Measurements from ENCODE around the gene UQCRHL. TPM values are rescaled to one million over a fixed set of nuclear protein-coding genes. Genes with fewer than 3 reads are reported as not detected.
"Not testable (repeated sequence)": the region's sequence is repeated elsewhere in the genome, so short reads cannot be mapped to it uniquely, and the experiment has no call there.

Gene UQCRHL
- total RNA-seq, 1 donor from 2014 or later, result 6.3 TPM

DNA sequence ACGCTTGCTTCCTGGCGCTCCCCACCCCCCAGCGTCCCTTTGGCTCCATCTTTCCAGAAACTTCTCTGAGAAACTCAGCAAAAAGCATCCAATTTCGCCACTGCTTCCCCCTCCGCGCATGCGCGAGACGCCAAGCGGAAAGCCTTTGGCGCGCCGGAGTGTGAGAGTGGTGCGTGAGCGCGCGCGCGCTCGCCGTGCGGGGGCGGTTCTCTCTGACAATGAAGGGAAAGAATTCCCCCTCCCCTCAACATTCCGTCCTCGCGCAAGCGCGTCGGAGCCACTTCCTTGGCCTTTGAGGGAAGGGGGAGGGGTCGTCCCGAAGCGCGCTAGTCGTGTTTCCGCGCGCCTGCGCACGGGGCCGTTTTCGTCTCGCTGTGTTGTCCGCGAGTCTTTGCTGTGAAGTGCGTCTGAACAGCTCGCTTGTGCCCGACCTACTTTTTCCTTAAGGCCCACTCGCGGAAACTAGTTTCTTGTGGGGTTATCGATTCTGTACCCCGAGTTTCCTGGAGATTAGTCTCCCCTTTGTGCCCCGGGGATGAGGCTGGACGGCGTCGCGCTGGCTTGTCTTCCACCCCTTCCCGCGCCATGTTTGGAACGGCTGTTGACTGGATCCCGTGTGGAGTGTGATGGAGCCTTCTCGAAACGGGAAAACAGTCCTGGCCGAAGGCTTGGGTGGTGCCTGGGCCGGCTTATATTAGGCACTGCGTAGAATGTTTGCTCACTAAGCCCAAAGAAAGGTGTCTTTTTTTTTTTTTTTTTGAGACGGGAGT lies 28.5 kb upstream of the UQCRHL start:
- peak; percentile 99 to 100 for DNase-seq (ENCODE audit: low read depth in 2 of 2)

DNA sequence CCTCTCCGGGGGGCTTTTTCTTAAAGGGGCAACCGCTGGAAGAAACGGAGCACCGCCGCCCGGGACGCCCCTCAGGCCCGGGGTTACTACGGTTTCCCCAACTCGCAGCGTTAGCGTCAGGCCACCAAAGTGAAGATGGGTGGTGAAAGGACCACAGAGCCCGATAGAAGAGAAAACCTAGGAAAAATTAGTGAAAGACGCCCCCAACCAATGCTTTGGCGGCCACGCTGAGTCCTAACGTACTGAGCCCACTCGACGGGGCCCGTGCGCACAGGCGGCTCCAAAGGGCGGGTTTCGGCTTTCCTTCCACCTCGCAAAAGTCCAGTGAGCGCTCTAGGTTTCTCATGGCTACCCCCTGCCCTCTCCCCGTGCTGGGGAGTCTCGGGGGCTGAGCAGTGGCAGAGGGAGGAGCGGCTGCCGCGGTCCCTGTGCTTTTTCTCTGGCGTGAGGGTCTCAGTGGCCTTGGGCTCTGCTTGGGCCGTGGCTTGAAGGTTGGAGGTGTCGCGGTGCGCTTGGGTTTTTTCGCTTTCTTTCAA lies 27.8 kb upstream of the UQCRHL start:
- peak in 1 of 2 donors; percentile 58 for DNase-seq (ENCODE audit: low read depth in 2 of 2)

DNA sequence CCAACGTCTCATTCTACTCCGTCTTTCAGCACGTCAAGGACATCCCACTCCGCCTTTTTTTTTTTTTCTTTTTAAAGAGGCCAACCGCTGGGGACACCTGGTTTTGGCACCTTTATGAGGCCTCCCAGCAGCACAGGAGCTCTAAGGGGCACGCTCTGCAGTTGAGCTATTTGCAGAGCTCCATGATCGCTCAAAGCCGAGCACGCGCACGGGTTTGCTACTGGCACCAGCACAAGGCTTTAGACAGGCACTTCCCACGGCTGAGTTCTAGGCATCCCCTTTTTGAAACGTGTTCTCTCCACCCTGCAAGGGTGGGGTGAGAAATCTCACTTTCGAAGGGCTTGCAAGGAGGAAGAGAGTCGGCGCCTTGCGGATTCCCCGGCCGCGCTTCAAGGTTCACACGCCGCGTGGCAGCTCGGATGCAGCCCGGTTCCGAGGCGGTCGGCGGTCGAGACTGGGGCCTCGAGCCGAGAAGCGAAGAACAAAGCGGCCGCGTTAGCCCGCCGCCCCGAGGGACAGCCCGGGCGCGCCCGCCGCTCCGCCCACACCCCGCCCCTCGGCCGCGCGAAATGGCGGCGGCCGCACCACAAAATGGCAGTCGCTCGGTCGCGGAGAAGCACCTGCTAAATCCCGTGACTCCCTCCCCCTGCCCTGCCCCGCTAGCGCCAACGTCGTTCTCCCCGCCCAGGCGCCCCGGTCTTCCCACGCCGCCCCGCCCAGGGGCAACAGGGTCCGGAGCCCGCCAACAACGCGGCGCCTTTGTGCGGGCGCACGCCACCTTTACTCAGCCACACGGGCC lies 27.2 kb upstream of the UQCRHL start:
- peak; percentile 95 to 97 for DNase-seq (ENCODE audit: low read depth in 2 of 2)

DNA sequence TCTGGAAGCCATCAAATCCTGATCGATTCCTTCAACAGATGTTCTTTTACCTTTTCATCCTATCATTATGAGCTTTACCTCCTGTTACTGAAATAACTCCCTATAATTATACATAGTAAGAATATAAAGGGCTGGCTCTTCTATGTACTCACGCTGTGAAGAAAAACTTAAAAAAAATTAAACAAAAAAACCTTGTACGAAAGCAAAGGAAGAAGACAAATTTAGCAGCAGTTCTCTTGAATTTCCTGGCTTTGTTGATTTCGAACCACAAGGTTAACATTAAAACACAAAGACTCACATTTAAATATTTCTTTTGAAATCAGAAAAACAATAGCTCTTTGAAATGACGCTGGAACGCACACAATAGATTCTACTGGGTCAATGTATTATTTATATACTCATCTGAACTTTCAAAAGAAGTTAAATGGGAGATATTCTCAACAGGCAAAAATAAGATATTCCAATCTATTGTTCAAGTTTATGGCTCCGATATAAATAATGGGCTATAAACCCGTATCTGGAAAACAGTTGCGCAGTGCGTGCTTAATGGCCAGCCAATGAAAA lies 26.5 kb upstream of the UQCRHL start:
- DNase-seq (ENCODE audit: low read depth in 2 of 2), result no peak

GRCh38 chr1:15833069-15833679 lies 25.7 kb upstream of the UQCRHL start:
- no peak for DNase-seq (ENCODE audit: low read depth in 2 of 2)

GRCh38 chr1:15830258-15830657 lies 22.8 kb upstream of the UQCRHL start:
- DNase-seq (ENCODE audit: low read depth in 2 of 2), result no peak

DNA sequence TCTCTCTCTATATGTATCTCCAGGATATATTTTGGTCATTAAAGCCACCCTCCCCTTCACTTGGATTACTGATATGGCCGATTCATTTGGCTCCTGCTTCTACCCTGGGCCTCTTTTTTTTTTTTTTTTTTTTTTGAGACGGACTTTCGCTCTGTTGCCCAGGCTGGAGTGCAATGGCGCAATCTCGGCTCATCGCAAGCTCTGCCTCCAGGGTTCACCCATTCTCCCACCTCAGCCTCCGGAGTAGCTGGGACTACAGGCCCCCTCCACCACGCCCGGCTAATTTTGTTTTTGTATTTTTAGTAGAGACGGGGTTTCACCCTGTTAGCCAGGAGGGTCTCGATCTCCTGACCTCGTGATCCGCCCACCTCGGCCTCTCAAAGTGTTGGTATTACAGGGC lies 21.5 kb upstream of the UQCRHL start:
- DNase-seq (ENCODE audit: low read depth in 2 of 2), result not testable (repeated sequence)

DNA sequence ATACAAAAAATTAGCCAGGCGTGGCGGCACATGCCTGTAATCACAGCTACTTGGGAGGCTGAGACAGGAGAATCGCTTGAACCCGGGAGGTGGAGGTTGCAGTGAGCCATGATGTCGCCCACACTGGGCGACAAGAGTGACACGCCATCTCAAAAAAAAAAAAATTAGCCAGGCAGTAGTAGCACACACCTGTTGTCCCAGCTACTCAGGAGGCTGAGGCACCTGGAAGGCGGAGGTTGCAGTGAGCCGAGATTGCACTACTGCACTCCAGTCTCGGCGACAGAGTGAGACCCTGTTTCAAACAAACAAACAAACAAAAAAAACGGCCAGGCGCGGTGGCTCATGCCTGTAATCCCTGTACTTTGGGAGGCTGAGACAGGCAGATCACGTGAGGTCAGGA lies 20.1 kb upstream of the UQCRHL start:
- DNase-seq (ENCODE audit: low read depth in 2 of 2), result not testable (repeated sequence)

GRCh38 chr1:15826810-15827507 lies 19.5 kb upstream of the UQCRHL start:
- DNase-seq (ENCODE audit: low read depth in 2 of 2), result no peak

DNA sequence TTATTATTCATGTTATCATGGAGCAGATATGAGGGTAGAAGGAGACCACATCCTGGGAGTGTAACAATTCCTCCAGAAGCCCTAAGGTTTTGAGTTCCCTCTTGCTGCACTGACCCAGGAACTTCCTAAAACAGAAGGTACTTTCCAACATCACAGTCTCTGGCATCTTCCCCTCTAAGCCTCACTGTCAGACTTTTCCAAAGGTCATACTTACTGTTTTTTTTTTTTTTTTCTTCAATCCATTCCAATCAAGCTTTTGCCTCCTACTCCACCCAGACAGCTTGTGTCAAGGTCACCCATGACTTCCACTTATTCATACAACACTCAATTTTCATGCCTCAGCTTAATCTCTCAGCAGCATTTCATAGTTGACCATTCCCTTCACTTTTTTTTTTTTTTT lies 18.4 kb upstream of the UQCRHL start:
- no peak for DNase-seq (ENCODE audit: low read depth in 2 of 2)

- DNase-seq (ENCODE audit: low read depth in 2 of 2), result no peak
Observed at GRCh38 chr1:15820478-15820877, 13.0 kb upstream of the UQCRHL start.

GRCh38 chr1:15816674-15817073 lies 9.2 kb upstream of the UQCRHL start:
- DNase-seq (ENCODE audit: low read depth in 2 of 2), result no peak

DNA sequence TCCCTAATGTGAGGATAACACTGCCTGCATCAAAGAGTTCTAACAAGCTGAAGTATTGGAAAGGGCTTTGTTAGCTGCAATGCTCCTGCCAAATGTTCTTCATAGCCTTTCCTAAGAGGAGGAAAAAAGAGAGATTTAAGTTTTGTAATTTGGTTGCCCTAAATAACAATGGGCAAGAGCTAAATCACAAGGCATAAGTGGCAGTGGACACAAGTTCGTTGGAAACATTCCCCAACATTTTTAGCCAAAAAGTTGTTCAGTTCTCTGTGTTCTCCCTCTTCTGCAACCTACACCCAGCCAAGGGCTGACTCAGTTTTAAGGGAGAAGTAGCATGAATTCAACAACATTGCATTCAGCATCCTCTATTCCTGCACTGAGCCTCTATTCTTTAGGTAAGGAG lies 2.6 kb upstream of the UQCRHL start:
- DNase-seq (ENCODE audit: low read depth in 2 of 2), result no peak

DNA sequence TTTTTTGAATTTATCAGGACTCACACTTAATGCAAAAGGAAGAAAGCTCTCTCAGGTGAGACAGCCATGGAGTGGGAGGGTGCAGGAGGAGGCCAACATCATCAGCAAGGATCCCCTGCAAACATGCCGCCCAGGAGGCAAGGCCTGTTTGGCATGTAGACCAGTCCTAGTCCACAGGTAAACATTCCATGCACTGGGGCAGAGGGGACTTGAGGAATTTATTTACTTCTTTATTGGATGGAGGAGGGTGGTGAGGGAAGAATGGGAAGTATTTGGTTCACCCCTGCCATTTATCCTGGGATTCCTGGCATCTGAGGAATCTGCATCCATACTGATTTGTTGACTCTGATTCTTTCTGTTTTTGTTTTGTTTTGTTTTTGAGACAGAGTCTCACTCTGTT lies 1.5 kb upstream of the UQCRHL start:
- no peak for DNase-seq (ENCODE audit: low read depth in 2 of 2)

DNA sequence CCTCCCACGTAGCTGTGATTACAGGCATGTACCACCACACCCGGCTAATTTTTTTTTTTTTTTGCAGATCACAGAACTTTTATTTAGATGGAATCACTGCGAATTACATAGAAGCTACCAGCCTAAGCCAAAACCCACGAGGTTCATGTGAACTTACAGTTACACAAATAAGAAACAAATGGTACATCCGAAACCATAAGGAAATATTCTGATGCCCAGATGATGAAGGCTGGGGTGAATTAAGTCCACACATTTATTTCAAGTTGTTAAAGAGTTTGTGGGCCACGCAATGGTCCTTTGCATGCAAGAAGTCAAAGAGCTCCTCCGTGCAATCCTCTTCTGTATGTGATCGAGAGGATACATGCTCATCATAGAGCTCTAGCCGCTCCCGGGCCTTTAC lies 328 bp downstream of the UQCRHL start:
- DNase-seq (ENCODE audit: low read depth in 2 of 2), result no peak

GRCh38 chr1:15804060-15804459 lies 3.4 kb downstream of the UQCRHL start:
- no peak for DNase-seq (ENCODE audit: low read depth in 2 of 2)

- peak; percentile 51 to 71 for DNase-seq (ENCODE audit: low read depth in 2 of 2)
Observed at GRCh38 chr1:15803380-15803779, 4.1 kb downstream of the UQCRHL start.

DNA sequence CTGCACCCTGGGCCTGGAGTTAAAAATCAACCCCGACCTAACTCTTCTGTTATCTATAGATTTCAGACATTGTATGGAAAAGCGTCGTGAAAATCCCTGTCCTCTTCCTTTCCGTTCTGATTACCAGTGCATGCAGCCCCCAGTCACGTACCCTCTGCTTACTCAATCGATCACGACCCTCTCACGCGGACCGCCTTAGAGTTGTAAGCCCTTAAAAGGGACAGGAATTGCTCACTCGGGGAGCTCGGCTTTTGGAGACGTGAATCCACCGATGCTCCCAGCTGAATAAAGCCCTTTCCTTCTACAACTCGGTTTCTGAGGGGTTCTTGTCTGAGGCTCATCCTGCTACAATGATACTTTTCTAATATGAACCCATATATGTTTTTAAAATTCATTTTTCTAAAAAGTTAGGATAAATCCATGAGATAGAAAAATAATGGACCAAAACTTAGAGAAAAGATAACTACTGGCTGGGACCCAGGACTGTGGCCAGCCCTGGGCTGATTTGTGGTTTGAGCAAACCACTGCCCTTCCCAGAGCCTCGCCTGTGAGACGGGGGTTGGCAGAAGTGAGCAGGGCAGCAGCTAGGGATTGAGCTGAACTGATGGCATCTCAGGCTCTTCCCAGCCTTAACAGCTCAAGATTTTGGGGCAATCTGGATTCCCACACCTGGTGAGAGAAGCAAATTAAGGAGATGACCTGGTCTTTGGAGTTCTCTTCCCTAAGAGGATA lies 5.0 kb downstream of the UQCRHL start:
- DNase-seq (ENCODE audit: low read depth in 2 of 2), result no peak

- peak; percentile 38 to 39 for DNase-seq (ENCODE audit: low read depth in 2 of 2)
Observed at GRCh38 chr1:15799928-15800835, 7.3 kb downstream of the UQCRHL start.

Data from lung microvascular endothelial cell (primary cell).